GM19328 (cell line): Measurements from ENCODE around the gene CRACR2B.

Source experiments
- ATAC-seq: cut with Tn5 transposase; IDR thresholded peaks from one replicate; pipeline ENCODE4 v1.9.1; 2021; ENCODE audit warnings: mild to moderate bottlenecking, moderate library complexity; ENCODE audit not compliant: unreplicated experiment

CRACR2B gene

DNA sequence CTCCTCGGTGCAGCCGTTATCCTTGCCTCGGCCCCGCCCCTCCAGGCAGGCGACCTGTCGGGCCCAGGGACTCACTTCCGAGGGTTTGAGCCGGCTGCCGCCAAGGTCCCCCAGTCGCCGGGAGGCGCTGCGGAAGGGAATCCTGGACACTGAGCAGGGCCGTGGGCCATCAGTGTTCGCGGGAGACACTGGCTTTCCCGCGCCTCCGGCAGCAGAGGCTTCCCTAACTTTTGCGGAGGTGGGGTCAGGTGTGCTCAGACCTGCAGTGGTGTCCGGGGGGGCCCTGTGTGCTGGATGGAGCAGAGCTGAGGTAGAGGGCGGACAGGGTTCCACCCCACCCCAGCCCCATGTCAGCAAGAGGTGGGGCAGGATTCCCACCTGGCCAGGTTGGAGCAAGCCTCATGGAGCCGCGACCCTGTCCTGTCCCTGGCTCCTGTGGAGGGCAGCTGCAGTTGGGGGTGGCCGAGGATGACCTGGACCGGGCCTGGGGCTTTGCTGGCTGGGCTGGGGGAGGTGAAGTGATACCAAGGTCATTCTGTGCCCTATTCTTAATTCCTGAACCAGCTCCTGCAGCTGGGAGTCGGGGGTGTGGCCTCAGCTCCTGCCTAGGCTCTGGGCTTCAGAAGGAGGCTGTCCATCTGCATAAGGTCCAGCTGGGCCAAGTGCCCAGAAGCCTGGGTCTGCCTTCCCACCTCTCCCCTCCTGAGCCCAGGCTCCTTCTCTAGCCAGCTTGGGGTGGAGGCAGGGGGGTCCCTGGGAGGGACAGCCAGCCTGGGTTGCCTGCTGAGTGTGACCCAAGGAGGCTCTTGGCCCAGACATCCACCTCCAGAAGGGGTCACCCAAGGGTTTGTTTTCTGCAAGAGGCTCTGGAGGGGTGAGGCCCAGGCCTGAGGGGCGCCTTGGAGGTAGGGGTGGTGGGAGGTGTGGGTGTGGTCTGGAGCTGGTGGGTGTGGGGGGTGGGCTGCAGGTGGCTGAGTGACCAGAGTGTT lies 23.4 kb downstream of the CRACR2B start:
- no peak for ATAC-seq

DNA sequence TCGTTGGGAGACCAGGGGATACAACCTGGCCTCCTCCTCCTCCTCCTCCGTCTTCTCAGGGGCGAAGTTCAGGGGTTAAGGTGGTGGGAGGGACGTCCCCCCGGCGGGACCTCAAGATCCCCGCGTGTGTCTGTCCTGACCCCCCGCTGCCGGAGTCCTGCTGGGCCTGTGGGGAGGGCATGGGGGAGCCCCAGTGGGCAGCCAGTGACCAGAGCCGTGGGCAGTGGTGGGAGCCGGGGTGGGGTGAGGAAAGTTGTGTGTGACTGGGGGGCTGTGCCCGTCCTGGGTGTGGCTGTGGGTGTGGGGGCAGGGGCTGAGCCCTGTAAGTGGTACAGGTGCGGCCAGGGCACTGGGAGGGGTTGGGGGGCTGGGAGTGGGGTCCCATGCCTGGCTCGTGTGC lies 25.0 kb downstream of the CRACR2B start:
- no peak for ATAC-seq

DNA sequence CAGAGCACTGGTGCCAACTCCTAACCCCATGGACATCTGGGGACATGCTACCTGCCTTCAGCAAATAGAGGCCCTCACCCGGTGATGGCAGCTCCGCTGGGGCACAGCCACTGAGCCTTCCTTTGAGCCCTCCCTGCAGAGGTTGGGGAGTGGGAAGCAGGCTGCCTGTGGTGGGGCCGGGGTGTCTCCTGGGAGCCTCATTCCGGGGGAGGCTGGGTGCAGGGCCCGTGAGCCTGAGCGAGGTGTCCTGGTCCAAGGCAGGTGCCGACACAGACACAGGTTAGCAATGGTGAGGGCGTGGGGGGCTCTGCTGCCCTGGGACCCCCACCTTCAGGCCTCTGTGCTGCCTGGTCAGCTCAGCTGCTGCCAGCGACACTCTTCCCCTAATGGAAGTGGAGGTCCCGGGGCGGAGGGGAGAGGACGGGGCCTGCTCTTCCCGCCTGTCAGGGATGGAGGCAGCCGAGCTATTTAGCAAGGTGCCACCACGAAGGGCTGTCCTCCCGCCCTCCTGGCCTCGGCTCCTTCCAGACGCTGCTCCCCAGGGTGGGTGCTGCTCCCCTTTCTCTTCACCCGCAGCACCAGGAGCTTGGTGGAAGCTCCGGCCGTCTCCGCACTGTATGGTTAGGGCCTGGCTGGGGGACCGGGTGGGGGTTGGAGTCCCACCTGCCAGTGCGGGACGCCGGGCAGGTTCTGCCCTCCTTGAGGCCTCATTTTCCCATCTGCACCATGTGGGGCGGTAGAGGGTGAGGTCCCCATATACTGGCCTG lies 26.1 kb downstream of the CRACR2B start:
- no peak for ATAC-seq

GRCh38 chr11:854601-855329 lies 27.0 kb downstream of the CRACR2B start:
- ATAC-seq = no peak

DNA sequence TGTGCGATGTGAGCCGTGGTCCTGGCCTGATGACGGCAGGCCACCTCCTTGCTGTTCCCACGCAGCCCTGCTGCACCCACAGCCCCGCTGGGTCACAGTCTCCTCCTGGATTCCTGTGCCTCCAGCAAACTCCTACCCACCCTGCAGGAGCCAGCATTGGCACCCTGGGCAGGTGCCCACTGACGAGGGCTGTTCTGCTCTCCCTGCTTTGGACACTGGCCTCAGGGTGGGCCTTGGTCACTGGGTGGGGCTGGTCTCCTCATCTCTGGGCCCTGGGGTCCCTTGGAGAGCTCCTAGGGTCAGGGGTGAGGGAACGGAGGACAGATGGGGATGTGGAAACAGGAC lies 27.6 kb downstream of the CRACR2B start:
- ATAC-seq = no peak

DNA sequence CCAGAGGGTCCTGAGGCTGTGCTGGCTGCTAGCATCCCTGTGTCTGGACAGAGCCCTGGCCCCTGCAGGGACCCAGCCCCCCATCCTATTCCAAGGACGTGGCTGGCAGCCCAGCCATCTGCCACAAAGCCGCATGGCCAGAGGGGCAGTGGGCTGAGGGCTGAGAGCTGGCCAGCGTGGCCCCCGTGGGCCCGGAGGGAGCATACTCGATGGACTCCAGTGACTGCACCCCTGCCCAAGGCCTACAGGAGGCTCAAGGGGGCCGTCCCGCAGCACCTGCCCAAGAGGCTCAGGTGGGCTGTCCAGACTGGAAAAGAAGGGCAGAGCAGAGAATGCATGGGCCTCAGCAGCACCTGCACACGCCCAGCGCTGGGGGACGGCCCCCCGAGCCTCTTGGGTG lies 28.1 kb downstream of the CRACR2B start:
- ATAC-seq = no peak

DNA sequence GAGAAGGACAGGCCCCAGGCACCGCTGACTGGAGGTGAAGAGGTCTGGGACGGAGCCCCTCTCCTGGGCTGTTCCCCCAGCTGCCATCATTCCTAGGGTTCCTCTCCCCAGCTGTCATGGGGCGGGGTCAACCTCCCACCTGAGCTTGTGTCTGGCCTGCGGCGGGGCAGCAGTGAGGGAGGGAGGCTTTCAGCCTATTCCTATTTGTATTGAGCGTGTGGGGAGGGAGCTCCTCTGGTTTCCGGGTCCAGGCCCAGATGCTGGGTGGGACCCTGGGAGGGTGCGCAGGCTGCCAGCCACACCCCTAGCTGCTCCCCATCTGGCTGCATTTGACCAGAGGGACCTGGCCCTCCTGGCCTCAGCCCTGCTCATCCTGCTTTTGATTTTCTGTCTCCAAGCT lies 28.7 kb downstream of the CRACR2B start:
- ATAC-seq = no peak

DNA sequence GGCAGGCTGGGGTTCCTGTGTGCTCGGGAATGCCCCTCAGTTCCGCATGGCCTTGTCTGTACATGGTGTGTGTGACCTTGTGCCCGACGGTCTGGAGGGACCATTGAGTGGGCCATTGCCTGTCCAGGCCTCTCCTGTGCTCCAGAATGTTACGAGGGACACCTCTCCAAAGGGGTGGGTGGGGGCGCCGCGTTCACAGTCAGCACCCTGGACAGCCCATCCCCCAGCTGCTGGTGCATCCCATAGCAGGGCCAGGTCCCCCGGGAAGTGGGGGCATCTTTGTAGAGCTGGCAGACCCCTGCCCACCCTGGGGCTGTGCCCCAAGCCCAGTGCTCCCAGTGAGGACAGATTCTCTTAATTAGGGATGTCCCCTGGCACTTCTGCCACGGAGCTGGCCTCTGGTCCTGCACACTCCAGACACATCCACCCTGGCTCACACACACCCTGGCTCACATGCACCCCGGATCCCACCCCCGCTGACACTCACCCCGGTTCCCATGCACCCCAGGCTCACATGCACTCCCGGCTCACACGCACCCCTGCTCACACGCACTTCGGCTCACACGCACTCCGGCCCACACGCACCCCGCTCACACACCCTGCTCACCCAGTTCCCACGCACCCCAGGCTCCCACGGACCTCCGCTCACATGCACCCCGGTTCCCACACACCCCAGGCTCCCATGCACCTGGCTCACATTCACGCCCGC lies 30.5 kb downstream of the CRACR2B start:
- no peak for ATAC-seq

- no peak for ATAC-seq
Observed at GRCh38 chr11:858762-859339, 31.1 kb downstream of the CRACR2B start.

DNA sequence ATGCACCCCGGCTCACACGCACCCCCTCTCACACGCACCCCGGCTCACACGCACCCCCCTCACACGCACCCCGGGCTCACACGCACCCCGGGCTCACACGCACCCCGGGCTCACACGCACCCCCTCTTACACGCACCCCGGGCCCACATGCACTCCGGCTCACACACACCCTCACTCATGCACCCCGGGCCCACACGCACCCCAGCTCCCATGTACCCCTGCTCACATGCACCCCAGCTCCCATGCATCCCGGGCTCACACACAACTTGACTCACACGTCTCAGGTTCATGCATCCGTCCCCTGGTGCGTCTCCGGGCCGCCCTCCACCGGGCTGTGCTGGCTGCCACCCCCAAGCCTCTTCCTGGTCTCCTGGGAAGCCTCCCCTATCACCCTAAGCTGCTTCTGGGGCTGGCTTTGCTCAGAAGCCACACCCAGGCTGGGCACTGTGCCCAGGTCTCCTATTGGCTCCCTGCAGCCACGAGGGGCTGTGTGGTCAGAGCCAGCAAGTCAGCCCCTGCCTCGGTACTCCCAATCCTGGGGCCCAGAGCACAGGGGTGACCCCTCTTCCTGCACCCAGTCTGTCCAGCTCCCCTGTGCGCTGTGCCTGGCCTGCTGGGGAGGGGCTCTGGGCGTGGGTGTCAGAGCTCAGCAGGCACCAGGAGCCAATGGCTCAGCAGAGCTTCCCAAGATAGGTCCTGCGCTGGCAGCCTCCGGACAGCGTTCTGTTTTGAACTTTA lies 31.8 kb downstream of the CRACR2B start:
- ATAC-seq = no peak

DNA sequence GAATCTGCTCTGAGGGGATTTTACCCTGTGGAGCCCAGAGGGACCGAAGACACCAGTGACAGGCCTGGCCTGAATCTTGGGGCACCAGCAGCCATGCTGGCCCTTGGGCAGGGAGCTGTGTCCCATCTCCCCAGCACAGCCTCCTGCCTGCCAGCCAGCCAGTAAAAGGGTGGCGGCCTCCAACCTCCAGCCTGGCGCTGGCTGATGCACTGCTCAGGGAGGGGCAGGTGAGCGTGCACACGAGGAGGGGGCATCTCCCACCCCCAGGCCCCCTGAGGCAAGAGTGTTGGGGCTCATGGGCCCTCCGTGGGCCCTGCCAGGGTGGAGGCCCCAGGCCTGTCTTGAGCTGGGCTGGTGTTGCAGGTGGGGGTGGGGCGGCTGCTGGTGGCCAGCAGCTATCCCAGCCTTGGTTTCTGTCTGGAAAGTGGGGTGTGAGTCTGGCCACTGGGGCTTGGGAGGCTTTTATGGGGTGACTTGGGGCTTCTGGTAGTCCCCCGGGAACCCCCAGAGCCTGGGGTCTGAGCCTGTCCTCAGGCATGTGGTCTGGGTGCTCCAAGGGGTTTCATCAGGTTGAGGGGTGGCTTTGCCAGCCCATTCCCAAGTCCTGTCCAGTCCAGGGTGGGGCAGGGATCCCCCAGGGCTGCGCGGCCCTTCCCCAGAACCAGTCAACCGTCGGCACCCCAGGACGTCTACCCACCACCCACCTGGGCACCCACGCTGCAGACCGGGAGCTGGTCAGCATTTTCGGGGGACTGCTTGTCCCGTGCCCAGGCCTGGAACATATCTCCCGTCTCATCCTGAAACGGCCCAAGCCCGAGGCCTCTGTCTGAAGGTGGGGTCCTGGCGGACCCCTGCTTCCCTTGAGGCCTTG lies 32.8 kb downstream of the CRACR2B start:
- ATAC-seq = no peak

GRCh38 chr11:861105-861479 lies 33.4 kb downstream of the CRACR2B start:
- ATAC-seq = no peak

- no peak for ATAC-seq
Observed at GRCh38 chr11:862081-862661, 34.5 kb downstream of the CRACR2B start.

DNA sequence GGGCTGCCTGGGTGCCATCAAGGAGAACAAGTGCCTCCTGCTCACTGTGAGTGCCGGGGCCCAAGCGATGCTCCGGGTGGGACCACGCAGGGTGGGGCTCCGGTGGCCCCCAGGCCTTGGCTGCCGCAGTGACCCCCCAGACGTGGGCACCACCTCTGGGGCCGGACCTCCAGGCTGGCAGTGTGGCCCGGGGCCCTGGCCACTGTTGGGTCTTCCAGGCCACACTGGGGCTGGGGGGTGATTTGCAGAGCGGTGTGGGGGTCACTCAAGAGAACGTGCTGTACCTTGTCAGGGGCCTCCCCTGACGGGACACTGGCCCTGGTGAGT lies 34.9 kb downstream of the CRACR2B start:
- ATAC-seq = no peak

DNA sequence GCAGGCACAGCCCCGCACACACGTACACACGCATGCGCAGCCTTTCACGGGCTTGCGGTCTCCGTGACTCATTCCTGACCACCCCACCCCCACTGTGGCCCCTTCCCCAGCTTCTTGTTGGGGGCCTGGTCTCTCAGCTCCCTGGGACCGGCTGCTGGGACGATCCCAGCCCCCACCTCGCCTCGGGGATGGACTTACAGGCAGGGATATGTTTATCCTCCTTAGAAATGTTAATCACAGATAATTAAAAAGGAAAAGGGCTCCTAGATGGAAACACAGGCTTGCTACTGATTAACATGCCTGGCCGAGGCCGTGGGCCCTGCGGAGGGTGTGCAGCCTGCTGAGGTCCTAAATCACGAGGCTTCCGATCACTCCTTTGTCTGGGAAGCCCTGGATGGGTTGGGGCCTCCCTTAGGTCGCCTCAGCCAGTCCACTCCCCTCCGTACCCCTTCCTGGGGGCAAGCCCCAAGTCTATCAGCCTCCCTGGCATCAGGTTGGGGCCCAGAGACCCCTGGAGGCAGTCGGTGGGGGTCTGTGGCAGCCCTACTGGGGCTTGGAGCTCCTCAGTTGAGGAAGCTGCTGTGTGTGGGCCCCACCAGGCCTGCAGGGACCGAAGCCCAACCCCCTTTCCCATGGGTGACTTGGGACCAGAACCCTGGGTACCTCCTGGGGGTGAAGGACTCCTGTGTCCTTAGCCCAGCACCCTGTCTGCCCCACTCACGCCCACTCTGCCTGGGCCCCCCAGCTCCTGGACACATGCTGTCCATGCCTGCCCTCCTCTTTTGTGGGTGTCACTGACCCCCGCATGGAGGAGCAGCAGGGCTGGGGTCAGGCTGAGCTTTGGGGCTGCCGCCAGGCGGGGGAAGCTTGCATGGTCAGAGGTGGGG lies 35.5 kb downstream of the CRACR2B start:
- no peak for ATAC-seq

- ATAC-seq = no peak
Observed at GRCh38 chr11:863910-864827, 36.5 kb downstream of the CRACR2B start.

- ATAC-seq = no peak
Observed at GRCh38 chr11:864898-865297, 37.2 kb downstream of the CRACR2B start.
